ENCODE measurements around the gene ETFA.
"Not testable (repeated sequence)": the region's sequence is repeated elsewhere in the genome, so short reads cannot be mapped to it uniquely, and the experiment has no call there.

Gene ETFA

GRCh38 chr15:76327191-76328105 lies 16.2 kb upstream of the ETFA start:
- DNase-seq (ENCODE audit: low read depth, low spot score), result no peak

DNA sequence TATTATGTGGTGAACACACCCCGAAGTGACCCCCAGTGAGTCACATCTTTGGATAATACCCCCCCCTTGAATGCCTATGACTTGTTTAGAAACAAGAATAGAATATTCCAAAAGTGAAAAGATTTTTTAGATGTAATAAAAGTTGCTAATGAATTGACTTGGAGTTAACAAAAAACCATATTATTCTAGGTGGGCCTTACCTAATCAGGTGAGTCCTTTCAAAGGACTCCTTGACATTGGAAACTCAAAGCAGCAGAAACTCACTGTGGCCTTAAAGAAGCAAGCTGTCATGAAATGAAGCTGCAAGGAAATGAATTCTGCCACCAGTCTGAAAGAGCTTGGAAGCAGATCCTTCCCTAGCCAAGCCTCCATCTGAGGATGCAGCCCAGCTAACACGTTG lies 14.4 kb upstream of the ETFA start:
- DNase-seq (ENCODE audit: low read depth, low spot score), result no peak

- DNase-seq (ENCODE audit: low read depth, low spot score), result no peak
Observed at GRCh38 chr15:76324066-76324465, 12.8 kb upstream of the ETFA start.

- no peak for DNase-seq (ENCODE audit: low read depth, low spot score)
Observed at GRCh38 chr15:76321602-76322001, 10.3 kb upstream of the ETFA start.

- DNase-seq (ENCODE audit: low read depth, low spot score), result no peak
Observed at GRCh38 chr15:76321171-76321570, 9.9 kb upstream of the ETFA start.

- no peak for DNase-seq (ENCODE audit: low read depth, low spot score)
Observed at GRCh38 chr15:76320012-76320411, 8.7 kb upstream of the ETFA start.

DNA sequence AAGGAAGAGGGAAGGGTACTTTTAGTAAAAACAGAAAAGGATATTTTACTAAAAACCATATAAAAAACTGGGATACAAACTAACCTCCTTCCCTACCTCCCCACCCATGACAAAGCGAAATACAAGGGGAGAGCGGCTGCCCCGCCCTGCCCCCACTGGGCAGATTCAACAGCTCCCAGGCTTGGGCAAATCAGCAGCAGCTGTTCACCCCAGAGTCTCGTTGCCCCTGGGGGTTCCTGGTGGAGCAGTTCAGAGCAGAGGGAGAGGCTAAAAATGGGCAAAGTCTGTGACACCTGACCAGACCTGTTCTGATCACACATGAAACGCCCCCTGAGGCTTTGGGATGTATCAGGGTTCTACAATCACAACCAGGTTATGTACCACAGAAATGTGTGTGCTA lies 2.5 kb upstream of the ETFA start:
- DNase-seq (ENCODE audit: low read depth, low spot score), result no peak

GRCh38 chr15:76313175-76313567 lies 1.9 kb upstream of the ETFA start:
- DNase-seq (ENCODE audit: low read depth, low spot score), result not testable (repeated sequence)

DNA sequence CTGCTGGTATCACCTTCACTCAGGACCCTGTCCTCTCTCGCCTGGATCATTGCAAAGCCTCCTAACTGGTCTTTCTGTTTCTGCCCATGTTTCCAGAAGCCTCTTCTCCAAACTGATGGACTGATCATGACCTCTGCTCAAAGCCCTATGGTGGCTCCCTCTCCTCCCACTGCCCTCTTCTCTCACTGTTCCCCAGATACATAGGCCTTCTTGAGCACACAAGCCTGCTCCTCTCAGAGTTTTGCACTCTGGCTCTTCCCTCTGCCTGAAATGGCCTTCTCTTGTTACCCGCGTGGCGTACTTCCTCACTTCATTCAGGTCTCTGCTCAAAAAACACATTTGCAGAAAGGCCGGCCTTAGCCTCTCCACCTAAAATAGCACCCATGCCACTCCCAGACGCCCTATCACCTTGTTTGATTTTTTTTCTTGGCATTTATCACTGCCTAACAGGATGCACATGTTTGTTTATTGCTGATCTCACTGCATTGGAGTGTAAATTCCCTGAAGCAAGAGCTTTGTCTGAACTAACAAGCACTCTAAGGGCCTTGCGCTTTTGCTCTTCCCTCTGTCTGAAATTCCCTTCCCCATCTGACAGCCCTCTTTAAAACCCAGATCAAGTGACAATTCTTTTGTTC lies 1.4 kb upstream of the ETFA start:
- no peak for DNase-seq (ENCODE audit: low read depth, low spot score)

- DNase-seq (ENCODE audit: low read depth, low spot score), result no peak
Observed at GRCh38 chr15:76310475-76311099, 682 bp downstream of the ETFA start.

DNA sequence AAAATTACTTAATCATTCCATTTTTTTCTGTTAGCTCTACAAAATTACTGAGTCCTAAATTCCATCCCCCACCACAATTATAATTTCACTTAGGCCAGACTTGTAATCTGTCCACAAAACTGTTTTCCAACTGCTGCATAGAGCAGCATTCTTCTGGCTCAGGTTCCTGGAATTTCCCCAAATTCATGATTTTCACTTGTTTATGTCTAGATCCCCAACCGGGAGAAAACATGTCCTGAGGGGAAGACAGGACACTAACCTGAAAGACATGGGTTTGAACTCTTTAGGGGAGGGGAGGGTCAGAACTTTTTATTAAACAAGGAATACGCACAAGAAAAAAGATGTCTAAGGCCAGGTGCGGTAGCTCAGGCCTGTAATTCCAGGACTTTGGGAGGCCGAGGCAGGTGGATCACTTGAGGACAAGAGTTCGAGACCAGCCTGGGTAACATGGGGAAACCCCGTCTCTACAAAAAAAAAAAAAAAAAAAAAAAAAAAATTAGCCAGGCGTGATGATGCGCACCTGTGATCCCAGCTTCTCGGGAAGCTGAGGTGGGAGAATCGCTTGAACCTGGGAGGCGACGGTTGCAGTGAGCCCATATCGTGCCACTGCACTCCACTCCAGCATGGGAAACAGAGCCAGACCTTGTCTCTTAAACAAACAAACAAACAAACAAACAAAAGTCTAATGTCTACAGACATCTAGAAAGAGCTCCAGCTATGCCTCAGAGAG lies 1.5 kb downstream of the ETFA start:
- DNase-seq (ENCODE audit: low read depth, low spot score), result no peak

DNA sequence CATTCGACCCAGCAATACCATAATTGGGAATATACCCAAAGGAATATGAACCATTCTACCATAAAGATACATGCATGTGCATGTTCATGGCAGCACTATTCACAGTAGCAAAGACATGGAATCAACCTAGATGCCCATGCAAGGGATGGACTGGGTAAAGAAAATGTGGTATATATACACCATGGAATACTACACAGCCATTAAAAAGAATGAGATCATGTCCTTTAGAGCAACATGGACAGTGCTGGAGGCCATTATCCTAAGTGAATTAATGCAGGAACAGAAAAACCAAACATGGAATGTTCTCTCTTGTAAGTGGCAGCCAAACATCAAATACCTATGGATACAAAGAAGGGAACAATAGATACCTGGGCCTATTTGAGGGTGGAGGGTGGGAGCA lies 7.4 kb downstream of the ETFA start:
- DNase-seq (ENCODE audit: low read depth, low spot score), result no peak

DNA sequence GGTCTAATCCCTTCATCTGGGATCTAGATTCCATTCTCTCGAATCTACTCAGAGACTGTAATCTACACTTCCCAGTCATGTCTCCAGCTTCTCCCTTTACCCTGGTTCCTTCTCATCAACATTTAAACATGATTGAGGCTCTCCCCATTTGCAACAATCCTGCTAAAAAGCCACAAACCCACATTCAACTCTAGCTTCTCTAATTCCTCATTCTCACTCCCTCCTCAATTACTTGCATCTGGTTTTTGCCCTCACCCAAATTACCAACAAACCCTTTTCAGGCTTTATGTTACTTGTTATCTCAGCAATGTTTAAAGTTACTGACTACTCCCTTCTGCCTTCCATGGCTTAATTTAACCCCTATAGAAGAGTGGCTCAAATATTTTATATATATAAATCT lies 11.5 kb downstream of the ETFA start:
- no peak for DNase-seq (ENCODE audit: low read depth, low spot score)

DNA sequence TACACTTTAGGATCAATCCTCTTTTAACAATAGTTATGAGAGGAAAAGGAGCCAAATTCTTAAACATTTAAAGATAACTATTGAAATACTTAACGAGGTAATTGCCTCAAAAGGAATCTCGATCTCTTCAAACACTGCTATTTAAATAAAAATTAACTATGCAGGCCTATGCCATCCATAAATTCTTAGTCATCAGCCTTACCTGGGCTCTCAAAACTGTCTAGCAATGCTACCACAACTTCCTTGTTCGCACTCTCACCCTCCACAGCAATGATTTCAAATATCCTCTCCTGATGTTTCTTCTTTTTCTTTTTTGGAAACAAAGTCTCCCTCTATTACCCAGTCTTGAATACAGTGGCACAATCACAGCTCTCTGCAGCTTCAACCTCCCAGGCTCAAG lies 12.3 kb downstream of the ETFA start:
- DNase-seq (ENCODE audit: low read depth, low spot score), result no peak

DNA sequence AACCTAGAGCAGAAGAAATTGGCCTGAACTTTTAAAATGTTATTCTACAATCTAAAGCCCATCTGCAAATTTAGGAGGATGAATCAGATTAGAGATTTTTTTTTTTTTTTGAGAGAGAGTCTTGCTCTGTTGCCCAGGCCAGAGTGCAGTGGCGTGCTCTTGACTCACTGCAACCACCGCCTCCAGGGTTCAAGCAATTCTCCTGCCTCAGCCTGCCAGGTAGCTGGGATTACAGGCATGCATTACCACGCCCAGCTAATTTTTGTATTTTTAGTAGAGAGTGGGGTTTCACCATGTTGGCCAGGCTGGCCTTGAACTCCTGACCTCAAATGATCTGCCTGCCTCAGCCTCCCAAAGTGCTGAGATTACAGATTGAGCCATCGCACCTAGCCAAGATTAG lies 13.3 kb downstream of the ETFA start:
- not testable (repeated sequence) for DNase-seq (ENCODE audit: low read depth, low spot score)

GRCh38 chr15:76296849-76297248 lies 14.4 kb downstream of the ETFA start:
- DNase-seq (ENCODE audit: low read depth, low spot score), result no peak

DNA sequence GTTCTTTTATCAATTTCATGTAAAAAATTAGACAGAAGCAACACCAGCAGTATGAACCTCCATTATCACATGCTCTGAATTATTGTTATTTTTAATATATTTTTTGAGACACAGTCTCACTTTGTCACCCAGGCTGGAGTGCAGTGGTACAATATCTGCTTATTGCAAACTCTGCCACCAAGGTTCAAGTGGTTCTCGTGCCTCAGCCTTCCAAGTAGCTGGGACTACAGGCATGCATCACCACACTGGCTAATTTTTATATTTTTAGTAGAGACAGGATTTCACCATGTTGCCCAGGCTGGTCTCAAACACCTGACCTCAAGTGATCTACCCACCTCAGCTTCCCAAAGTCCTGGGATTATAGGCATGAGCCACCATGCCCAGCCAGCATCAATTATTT lies 16.8 kb downstream of the ETFA start:
- DNase-seq (ENCODE audit: low read depth, low spot score), result not testable (repeated sequence)

DNA sequence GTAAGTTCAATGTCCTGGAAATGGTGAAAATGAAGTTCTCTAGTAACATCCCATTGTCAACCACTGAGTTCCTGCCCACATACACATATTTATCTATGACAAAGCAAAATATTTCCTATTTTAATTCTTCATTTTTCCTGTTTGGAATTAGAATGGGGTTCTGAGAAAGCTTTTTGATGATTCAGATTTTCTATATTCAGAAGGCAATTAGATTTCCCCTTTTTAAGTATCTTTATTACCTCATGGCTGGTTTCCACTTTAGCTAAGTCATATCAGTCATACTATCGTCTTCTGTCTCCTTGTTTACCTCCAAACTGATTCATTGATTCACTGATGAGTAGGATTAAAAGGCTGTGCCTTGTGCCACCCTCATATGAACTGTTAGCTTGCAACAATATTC lies 17.9 kb downstream of the ETFA start:
- DNase-seq (ENCODE audit: low read depth, low spot score), result no peak

DNA sequence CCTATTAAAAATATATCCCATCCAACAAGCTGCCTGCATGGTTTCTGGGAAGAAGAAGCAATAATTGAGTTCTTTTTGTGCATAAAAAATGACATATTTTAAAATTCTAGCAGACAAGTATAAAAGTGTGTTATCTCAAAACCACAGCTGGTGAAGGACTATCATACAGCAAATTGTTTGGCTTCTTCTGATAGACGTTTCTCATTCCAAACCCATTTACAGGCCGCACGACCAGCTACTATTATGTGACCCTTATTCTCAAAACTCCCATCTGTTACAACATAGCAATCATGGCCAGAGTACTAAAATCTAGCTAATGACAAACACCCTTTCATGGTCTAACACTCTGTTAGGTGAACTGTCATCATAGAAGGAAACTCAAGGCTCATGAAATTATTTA lies 21.7 kb downstream of the ETFA start:
- no peak for DNase-seq (ENCODE audit: low read depth, low spot score)

DNA sequence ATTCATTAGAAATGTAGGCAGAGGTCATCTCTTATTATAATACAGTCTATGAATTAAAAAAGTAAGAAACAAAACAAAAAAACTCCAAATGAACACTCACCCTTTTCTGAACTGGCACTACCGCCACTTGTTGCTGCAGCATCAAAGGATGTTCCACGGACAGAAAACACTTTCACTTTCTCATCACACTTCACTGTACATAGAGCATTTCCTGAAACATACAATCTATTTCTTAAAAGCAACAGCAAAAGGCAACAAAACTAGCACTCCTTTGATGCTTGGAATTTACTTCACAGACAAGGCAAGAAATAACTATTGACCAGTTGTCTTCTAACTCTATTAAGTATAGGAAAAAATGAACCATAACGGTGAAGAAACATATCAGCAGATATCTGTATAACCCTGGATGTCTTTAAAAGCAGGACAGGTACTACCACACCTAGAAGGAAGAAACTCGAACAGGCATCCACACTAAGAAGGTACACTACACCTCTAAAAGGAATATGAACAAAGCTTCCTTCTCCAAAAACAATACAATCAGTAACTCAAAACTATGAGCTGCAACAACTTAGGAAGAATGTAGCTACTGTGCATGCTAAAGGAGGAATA lies 24.9 kb downstream of the ETFA start:
- no peak for DNase-seq (ENCODE audit: low read depth, low spot score)

- DNase-seq (ENCODE audit: low read depth, low spot score), result no peak
Observed at GRCh38 chr15:76285241-76285825, 25.9 kb downstream of the ETFA start.
